K562 (cell line): ENCODE results near the gene PRMT7. TPM values are rescaled to one million over a fixed set of nuclear protein-coding genes. Genes with fewer than 3 reads are reported as not detected.

ENCODE experiments used
- ATAC-seq: fragments of 200-7000 bp; cut with Tn5 transposase; 3 replicates; pipeline ENCODE4 v1.9.1; 2020; ENCODE audit warnings: moderate library complexity
- BruUV-seq: library from RNA; stranded (reverse); fragments of 400-500 nt; replicated peaks from 2 replicates; lab custom pipeline; 2021; lab: Mats Ljungman, UMichigan
- CTCF ChIA-PET: fragments of 300-600 bp; formaldehyde crosslinking; extraction: SDS; loops from one replicate; lab custom pipeline; 2021; ENCODE audit warnings: low intra/inter-chr PET ratio; lab: Yijun Ruan, JAX
- POLR2A ChIA-PET: fragments of 300-600, 350-650 bp; sonication (Branson Sonifier 250); formaldehyde crosslinking; extraction: SDS; loops from one replicate; lab custom pipeline; 2021; ENCODE audit warnings: antibody characterized with exemption, inconsistent platforms; lab: Yijun Ruan, JAX
- DNase-seq, 4 experiments: peaks; one replicate each; pipeline versions ENCODE4 v3.0.0 to v3.0.0-alpha.2; 2011 to 2018; ENCODE audit warnings: low spot score in 3 of 4, mixed read lengths in 3 of 4; ENCODE audit errors: extremely low read depth in 1 of 4
- FAIRE-seq: peaks from 2 replicates; lab custom pipeline; 2011; peaks lifted over from hg19 to GRCh38; lab: Jason Lieb, UNC
- H2AFZ ChIP-seq: 2 replicates; pipeline ENCODE4 v1.6.0; 2011; ENCODE audit warnings: low read depth, low read length, control low read depth, inconsistent platforms
- H3K27ac ChIP-seq: fragments of 200-600 bp; 3 replicates; pipeline ENCODE4 v1.8.0; 2011; ENCODE audit warnings: low read depth, mild to moderate bottlenecking, control low read depth, inconsistent platforms, low read length, moderate library complexity, mixed read lengths; ENCODE audit errors: extremely low read depth
- H3K27me3 ChIP-seq, 2 experiments: fragments of 300-600 bp in 1 of 2; 2 replicates in 1 of 2; 3 replicates in 1 of 2; pipeline versions ENCODE4 v1.6.0 to v1.8.0; 2011; ENCODE audit warnings: inconsistent platforms in 2 of 2, low read length in 2 of 2, mild to moderate bottlenecking in 1 of 2, mixed read lengths in 1 of 2, moderate library complexity in 1 of 2; ENCODE audit not compliant: control insufficient read depth in 2 of 2, insufficient read depth in 2 of 2
- H3K36me3 ChIP-seq: fragments of 300-600 bp; 3 replicates; pipeline ENCODE4 v1.8.0; 2011; ENCODE audit warnings: mild to moderate bottlenecking, low read length, inconsistent platforms; ENCODE audit not compliant: control insufficient read depth, insufficient read depth
- H3K4me1 ChIP-seq, 2 experiments: fragments of 200-600 bp in 1 of 2; replicated peaks in 1 of 2; 2 replicates in 1 of 2; 3 replicates in 1 of 2; pipeline versions ENCODE4 v1.5.1 to v1.8.0; 2011; ENCODE audit warnings: inconsistent platforms in 2 of 2, low read length in 2 of 2, mild to moderate bottlenecking in 1 of 2, mixed read lengths in 1 of 2, moderate library complexity in 1 of 2; ENCODE audit not compliant: control insufficient read depth in 2 of 2, insufficient read depth in 2 of 2
- H3K4me2 ChIP-seq: 2 replicates; pipeline ENCODE4 v1.6.1; 2011; ENCODE audit warnings: low read length, control low read depth, inconsistent platforms, mixed read lengths; ENCODE audit not compliant: insufficient read depth
- H3K4me3 ChIP-seq: fragments of 200-600 bp; sonication (generic), shearing (Covaris generic); 2 replicates; pipeline ENCODE4 v1.5.1; 2016; ENCODE audit warnings: control low read depth, inconsistent platforms
- H3K79me2 ChIP-seq: fragments of 200-600 bp; 3 replicates; pipeline ENCODE4 v1.8.0; 2011; ENCODE audit warnings: low read length, inconsistent platforms; ENCODE audit not compliant: control insufficient read depth, insufficient read depth
- H3K9ac ChIP-seq, 2 experiments: 2 replicates each; pipeline versions ENCODE4 v1.6.0 to v1.6.1; 2011; ENCODE audit warnings: low read depth in 2 of 2, low read length in 2 of 2, control low read depth in 1 of 2, inconsistent platforms in 1 of 2, mild to moderate bottlenecking in 1 of 2, mixed read lengths in 1 of 2; ENCODE audit not compliant: insufficient read depth in 1 of 2
- H3K9me1 ChIP-seq: one replicate; pipeline ENCODE4 v1.6.0; 2011; ENCODE audit warnings: inconsistent platforms, mild to moderate bottlenecking, low read length, moderate library complexity; ENCODE audit not compliant: control insufficient read depth, insufficient read depth
- H3K9me3 ChIP-seq: replicated peaks from 2 replicates; pipeline ENCODE4 v1.5.1; 2011; ENCODE audit warnings: low read depth, low read length, inconsistent platforms; ENCODE audit not compliant: control insufficient read depth, insufficient read depth
- H4K20me1 ChIP-seq: replicated peaks from 2 replicates; pipeline ENCODE4 v1.6.1; 2011; ENCODE audit warnings: low read length, inconsistent platforms, mixed read lengths; ENCODE audit not compliant: control insufficient read depth, insufficient read depth
- BRCA1 ChIP-seq, 2 experiments: fragments of 450-650 bp in 1 of 2; sonication (generic) in 1 of 2; formaldehyde crosslinking in 1 of 2; IDR thresholded peaks; 2 replicates each; pipeline versions ENCODE4 v1.5.0 to v1.6.1; 2017 to 2020; ENCODE audit warnings: mild to moderate bottlenecking in 1 of 2, missing genetic modification reagents in 1 of 2
- C11orf30 ChIP-seq: fragments of 450-650 bp; IDR thresholded peaks from 2 replicates; pipeline ENCODE4 v1.6.1; 2016; ENCODE audit warnings: low read depth, mild to moderate bottlenecking
- CXXC5 ChIP-seq: fragments of 250-450 bp; sonication (Bioruptor Pico); IDR thresholded peaks from 2 replicates; pipeline ENCODE4 v1.8.0; 2022; ENCODE audit warnings: inconsistent platforms, mild to moderate bottlenecking, moderate library complexity
- HDAC2 ChIP-seq: fragments of 450-650 bp; IDR thresholded peaks from 2 replicates; pipeline ENCODE4 v1.6.1; 2016; ENCODE audit warnings: mild to moderate bottlenecking
- HDGF ChIP-seq: fragments of 450-650 bp; IDR thresholded peaks from 2 replicates; pipeline ENCODE4 v1.6.1; 2016
- LARP7 ChIP-seq: fragments of 450-650 bp; IDR thresholded peaks from 2 replicates; pipeline ENCODE4 v1.6.1; 2016
- MAZ ChIP-seq, 2 experiments: fragments of 450-650 bp in 1 of 2; sonication (generic) in 1 of 2; formaldehyde crosslinking; IDR thresholded peaks in 1 of 2; conservative IDR thresholded peaks in 1 of 2; 2 replicates each; pipeline versions ENCODE4 v1.4.0 to v1.5.0; 2020; ENCODE audit warnings: mild to moderate bottlenecking in 1 of 2, missing genetic modification reagents in 1 of 2
- MBD2 ChIP-seq: sonication (generic); IDR thresholded peaks from 2 replicates; pipeline ENCODE4 v1.6.1; 2016; ENCODE audit warnings: low read depth, borderline replicate concordance
- NBN ChIP-seq: fragments of 450-650 bp; IDR thresholded peaks from 2 replicates; pipeline ENCODE4 v1.6.1; 2016; ENCODE audit warnings: low read depth, mild to moderate bottlenecking
- NFATC3 ChIP-seq: fragments of 450-650 bp; IDR thresholded peaks from 2 replicates; pipeline ENCODE4 v1.6.1; 2017; ENCODE audit warnings: mild to moderate bottlenecking
- NFRKB ChIP-seq: fragments of 450-650 bp; IDR thresholded peaks from 2 replicates; pipeline ENCODE4 v1.6.1; 2016; ENCODE audit warnings: low read depth
- NR2C1 ChIP-seq, 2 experiments: fragments of 450-650 bp; IDR thresholded peaks; 2 replicates each; pipeline ENCODE4 v1.6.1; 2017; ENCODE audit warnings: mild to moderate bottlenecking in 2 of 2, antibody characterized with exemption in 1 of 2, inconsistent platforms in 1 of 2, missing compliant biosample characterization in 1 of 2, missing genetic modification characterization in 1 of 2
- PCBP1 ChIP-seq: fragments of 200-400 bp; formaldehyde crosslinking; IDR thresholded peaks from 2 replicates; pipeline ENCODE4 v1.6.1; 2018; ENCODE audit warnings: mild to moderate bottlenecking, low read depth, low read length; ENCODE audit not compliant: poor library complexity, severe bottlenecking
- POLR2B ChIP-seq: fragments of 450-650 bp; IDR thresholded peaks from 2 replicates; pipeline ENCODE4 v1.6.1; 2018; ENCODE audit warnings: low read depth; ENCODE audit not compliant: partially characterized antibody
- SMARCE1 ChIP-seq: fragments of 450-650 bp; IDR thresholded peaks from 2 replicates; pipeline ENCODE4 v1.7.1; 2016; ENCODE audit warnings: mild to moderate bottlenecking
- SUPT5H ChIP-seq: fragments of 450-650 bp; IDR thresholded peaks from 2 replicates; pipeline ENCODE4 v1.6.1; 2016
- TAF15 ChIP-seq: fragments of 200-400 bp; formaldehyde crosslinking; IDR thresholded peaks from 2 replicates; pipeline ENCODE4 v1.6.1; 2017; ENCODE audit warnings: mild to moderate bottlenecking, low read depth, low read length, moderate library complexity
- XRCC5 ChIP-seq: fragments of 200-400 bp; formaldehyde crosslinking; IDR thresholded peaks from 2 replicates; pipeline ENCODE4 v1.6.1; 2017; ENCODE audit warnings: low read depth, mild to moderate bottlenecking, low read length
- ZBTB7A ChIP-seq: IDR thresholded peaks from 2 replicates; pipeline ENCODE4 v1.6.1; 2011; ENCODE audit warnings: low read depth, mild to moderate bottlenecking, low read length, moderate library complexity, borderline replicate concordance; ENCODE audit not compliant: control insufficient read depth
- ZKSCAN1 ChIP-seq: fragments of 150-350 bp; IDR thresholded peaks from 2 replicates; pipeline ENCODE4 v1.6.1; 2016; ENCODE audit warnings: low read depth, low read length
- ZNF445 ChIP-seq: fragments of 250-450 bp; sonication (Bioruptor Pico); IDR thresholded peaks from 2 replicates; pipeline ENCODE4 v1.4.0; 2020; ENCODE audit warnings: low read depth, mild to moderate bottlenecking, moderate library complexity
- ZNF830 ChIP-seq: fragments of 250-450 bp; sonication (Bioruptor Pico); IDR thresholded peaks from 2 replicates; pipeline ENCODE4 v1.5.0; 2021; ENCODE audit warnings: mild to moderate bottlenecking
- WGBS: fragments of 100-300 bp; shearing (Covaris generic); methylation state at CpG from one replicate; pipeline ENCODE4 v1.1.6; 2016; ENCODE audit warnings: low coverage, mixed read lengths; ENCODE audit not compliant: insufficient coverage; ENCODE audit errors: missing lambda C conversion rate; 5-methylcytosine and 5-hydroxymethylcytosine counted together
- in situ Hi-C: fragments of 300-500 bp; cut with MboI; formaldehyde crosslinking; loops from 4 replicates; pipeline ENCODE4 v1.15.0; 2018; ENCODE audit warnings: inconsistent platforms, mixed read lengths
- intact Hi-C: fragments of 100-400 bp; cut with micrococcal nuclease; formaldehyde crosslinking; loops from 2 replicates; pipeline ENCODE4 v1.14.2; 2022
- polyA plus RNA-seq, 8 experiments: library from polyadenylated mRNA; depleted of rRNA in 4 of 8; stranded (reverse) in 5 of 8; unstranded in 3 of 8; fragments of >200 nt; fragmentation: Nextera tagmentation in 2 of 8; fragmentation: Illumina TruSeq in 1 of 8; extraction: Ambion mirVana in 2 of 8; extraction: Trizol in 1 of 8; gene quantifications; 2 replicates each; pipeline versions ENCODE4 v1.2.1 to v1.2.3, GENCODE V29; 2011 to 2014; ENCODE audit warnings: inconsistent platforms in 1 of 8, missing spikeins in 1 of 8
- total RNA-seq, 7 experiments: library from RNA; depleted of rRNA in 6 of 7; stranded (reverse); fragments of >200 nt in 6 of 7; fragmentation: Illumina TruSeq in 2 of 7; extraction: Trizol in 2 of 7; gene quantifications; 2 replicates each; pipeline versions ENCODE4 v1.2.1 to v1.2.3, GENCODE V29; 2011 to 2021; ENCODE audit warnings: low replicate concordance in 1 of 7
- TF ChIP-seq, protein P1 (sequence below): sonication (generic); formaldehyde crosslinking; IDR thresholded peaks from 2 replicates; pipeline ENCODE4 v1.9.0; 2022; ENCODE audit warnings: mild to moderate bottlenecking, missing genetic modification reagents

The PRMT7 gene
- total and polyA plus RNA-seq, 9 of the 15 experiments (the other 6 are each of a cell fraction or from before 2014, with no cell fraction given), result 6.4 to 88.8 (median 73.1) TPM

- peaks cover 23% of the 10 kb centered on the region; the same call in 1 of the 2 replicates for H4K20me1 ChIP-seq
- ATAC-seq, result peak; percentile 8
- no peaks in the 10 kb centered on the region for H3K27me3 ChIP-seq
- DNase-seq, result no peak
- no peaks in the 10 kb centered on the region for H3K9me3 ChIP-seq
- in situ Hi-C loops (loop anchor here (5.0 kb wide), 1 partner anchor 64 kb away; no protein-coding TSS in a partner anchor), intact Hi-C loops (no loop called here)
- H3K9me1 ChIP-seq, result no peaks in the 10 kb centered on the region
- H3K4me2 ChIP-seq, result peak overlapping the region; percentile 97
- H3K36me3 ChIP-seq, result peaks cover 22% of the 10 kb centered on the region; the same call in 2 of the 3 replicates
- H3K4me3 ChIP-seq, result peak overlapping the region; percentile 97
- ChIA-PET CTCF (interaction anchor here (5.1 kb wide), 1 partner anchor 65 kb away, joined by 73 read pairs; no protein-coding TSS in a partner anchor), POLR2A (interaction anchor here (0.6 to 2.0 kb wide), 19 partner anchors 9 to 494 kb away, joined by 3 to 12 read pairs (median 4); partner anchors contain the start of genes PLA2G15, PRMT7 and SLC7A6OS)
- WGBS, result 32% methylated on average over 11 of the region's 11 CpGs
- H3K9ac ChIP-seq, result peak overlapping the region; percentile 90 to 99
- H2AFZ ChIP-seq, result peak overlapping the region; percentile 99
- FAIRE-seq, result peak; percentile 59
- peaks cover 54% of the 10 kb centered on the region for H3K79me2 ChIP-seq
- H3K27ac ChIP-seq, result peak overlapping the region; percentile 95
- BruUV-seq, result no TSS peak
- H3K4me1 ChIP-seq, result peaks cover 20 to 28% of the 10 kb centered on the region in 2 experiments
- TF ChIP-seq ZNF830 (no peak), MBD2 (no peak), NFRKB (peak; percentile 43; the same call in 1 of the 2 replicates), TAF15 (0 out of 2 replicates have a peak, but pooled peaks have one; percentile 44), POLR2B (peak; percentile 32), CXXC5 (CRISPR knock-in tag) (no peak), MAZ (CRISPR knock-in tag; conservative IDR thresholded peaks at IDR 0.05 in 1 of 2, IDR thresholded peaks at IDR 0.05 in 1 of 2) (no peak), PCBP1 (no peak), ZKSCAN1 (0 out of 2 replicates have a peak, but pooled peaks have one; percentile 15), ZBTB7A (peak; percentile 26; the same call in 1 of the 2 replicates), BRCA1 (IDR thresholded peaks at IDR 0.05) (no peak), BRCA1 (CRISPR knock-in tag; IDR thresholded peaks at IDR 0.05) (no peak), NFATC3 (no peak), HDAC2 (peak; percentile 61), C11orf30 (no peak), NR2C1 (IDR thresholded peaks at IDR 0.05) (peak; percentile 23; the same call in 1 of the 2 replicates), NR2C1 (tag; IDR thresholded peaks at IDR 0.05) (0 out of 2 replicates have a peak, but pooled peaks have one; percentile 69), SUPT5H (0 out of 2 replicates have a peak, but pooled peaks have one; percentile 9), NBN (peak; percentile 59; the same call in 1 of the 2 replicates), HDGF (0 out of 2 replicates have a peak, but pooled peaks have one; percentile 40), XRCC5 (no peak; the same call in 1 of the 2 replicates), ZNF445 (no peak), SMARCE1 (0 out of 2 replicates have a peak, but pooled peaks have one; percentile 45), LARP7 (peak; percentile 9; the same call in 1 of the 2 replicates)
- TF ChIP-seq, protein P1, sequence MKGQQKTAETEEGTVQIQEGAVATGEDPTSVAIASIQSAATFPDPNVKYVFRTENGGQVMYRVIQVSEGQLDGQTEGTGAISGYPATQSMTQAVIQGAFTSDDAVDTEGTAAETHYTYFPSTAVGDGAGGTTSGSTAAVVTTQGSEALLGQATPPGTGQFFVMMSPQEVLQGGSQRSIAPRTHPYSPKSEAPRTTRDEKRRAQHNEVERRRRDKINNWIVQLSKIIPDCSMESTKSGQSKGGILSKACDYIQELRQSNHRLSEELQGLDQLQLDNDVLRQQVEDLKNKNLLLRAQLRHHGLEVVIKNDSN, result 0 out of 2 replicates have a peak, but pooled peaks have one; percentile 4
These were observed 47.2 kb upstream of the PRMT7 start for GRCh38 chr16:68263559-68264127.
